TTC549 (cell line): ENCODE measurements around the gene MFNG.

Experiments used
- FAIRE-seq: peaks from 2 replicates; lab custom pipeline; 2012; peaks lifted over from hg19 to GRCh38; lab: Jason Lieb, UNC

MFNG gene

DNA sequence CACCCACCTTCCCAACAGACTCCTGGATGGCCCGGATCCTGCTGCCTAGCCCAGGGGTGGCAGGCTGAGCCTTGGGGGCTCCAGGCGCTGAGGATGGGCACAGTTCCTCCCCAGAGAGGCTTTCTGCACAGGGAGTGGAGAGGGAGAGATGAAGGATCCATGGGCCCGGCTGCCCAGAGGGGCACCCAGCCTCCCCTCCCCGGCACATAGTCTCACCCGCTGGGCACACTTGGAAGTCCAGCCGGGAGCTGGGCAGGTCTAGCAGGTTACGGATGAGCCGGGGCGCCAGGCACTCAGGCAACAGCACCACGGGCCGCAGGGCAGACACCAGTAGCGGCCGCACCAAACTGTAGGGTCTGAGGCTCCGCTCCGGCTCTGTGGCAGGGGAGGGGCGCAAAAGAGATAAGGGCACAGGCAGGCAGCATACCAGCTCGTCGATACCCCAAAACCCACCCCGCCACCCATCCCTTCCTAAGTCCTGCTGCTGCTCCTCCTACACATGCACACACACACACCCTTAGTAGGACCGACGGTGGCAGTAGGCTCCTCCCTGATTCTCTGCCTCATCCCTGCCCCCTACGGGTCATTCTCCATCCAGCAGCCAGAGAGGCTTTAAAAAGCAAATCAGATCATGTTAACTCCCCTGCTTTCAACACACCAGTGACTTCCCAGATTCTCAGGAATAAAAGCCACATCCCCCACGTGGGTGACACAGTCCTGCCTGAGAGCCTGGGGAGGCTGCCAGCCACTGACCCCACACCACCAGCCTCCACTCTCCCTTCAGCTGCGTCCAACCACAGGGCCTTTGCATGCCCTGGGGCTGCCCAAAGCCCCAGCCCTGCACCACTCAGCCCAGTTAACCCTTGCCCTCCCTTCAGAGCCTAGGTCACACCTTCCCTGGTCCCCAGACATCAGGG, 6.5 kb upstream of the MFNG start:
- no peak for FAIRE-seq

DNA sequence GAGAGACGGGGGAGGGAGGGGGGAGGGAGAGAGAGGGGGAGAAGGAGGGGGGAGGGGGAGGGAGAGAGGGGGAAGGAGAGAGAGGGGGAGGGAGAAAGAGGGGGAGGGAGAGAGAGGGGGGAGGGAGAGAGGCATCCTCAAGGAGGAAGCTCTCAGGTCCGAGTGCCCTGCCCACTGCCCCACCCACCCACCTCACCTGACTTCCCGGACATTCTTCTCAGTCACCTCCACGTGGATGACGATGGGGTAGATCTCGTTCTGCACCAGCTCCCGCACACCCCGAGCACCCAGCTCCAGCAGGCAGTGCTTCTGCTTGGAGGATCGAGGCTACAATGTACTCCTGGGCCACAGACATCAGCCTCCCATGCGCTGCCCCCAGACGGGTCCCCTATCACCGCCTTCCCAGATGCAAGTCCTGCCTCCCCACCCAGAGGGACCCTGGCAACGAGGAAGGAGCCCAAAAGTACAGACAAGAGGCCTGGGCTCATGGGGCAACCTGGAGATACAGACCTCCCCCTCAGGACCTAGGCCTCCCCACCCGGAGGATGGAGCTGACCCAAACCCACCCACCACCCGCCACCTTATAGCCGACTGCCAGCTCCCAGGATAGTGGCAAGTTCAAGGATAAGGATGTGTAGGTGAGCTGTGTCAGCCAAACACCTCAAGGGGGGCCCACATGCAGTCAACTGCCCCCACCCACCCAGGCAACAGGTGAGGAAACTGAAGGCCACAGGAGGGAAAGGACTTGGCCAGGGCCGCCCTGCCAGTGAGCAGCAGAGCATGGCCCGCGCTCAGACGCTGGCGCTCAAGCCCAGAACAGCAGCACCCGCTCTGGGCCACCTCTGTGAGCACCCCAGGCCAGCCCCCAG, 5.6 kb upstream of the MFNG start:
- FAIRE-seq: no peak

DNA sequence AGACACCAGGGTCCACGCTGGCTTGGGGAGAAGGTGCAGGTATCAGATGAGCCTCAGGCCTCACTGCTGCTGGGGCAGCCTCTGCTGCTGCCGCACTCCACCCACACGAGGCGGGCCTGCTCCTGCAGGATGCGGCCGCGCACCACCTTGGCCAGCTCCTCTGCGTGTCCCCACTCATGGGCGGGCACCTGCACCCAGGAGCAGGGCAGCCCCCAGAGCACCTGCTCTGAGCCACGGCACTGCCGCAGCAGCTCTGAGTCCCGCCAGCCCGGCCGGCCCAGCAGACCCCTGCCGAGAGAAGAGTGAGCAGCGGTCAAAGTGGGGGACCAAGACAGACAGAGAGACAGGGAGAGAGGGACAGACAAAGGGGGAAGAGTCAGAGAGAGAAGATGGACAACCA, 4.9 kb upstream of the MFNG start:
- FAIRE-seq: no peak

DNA sequence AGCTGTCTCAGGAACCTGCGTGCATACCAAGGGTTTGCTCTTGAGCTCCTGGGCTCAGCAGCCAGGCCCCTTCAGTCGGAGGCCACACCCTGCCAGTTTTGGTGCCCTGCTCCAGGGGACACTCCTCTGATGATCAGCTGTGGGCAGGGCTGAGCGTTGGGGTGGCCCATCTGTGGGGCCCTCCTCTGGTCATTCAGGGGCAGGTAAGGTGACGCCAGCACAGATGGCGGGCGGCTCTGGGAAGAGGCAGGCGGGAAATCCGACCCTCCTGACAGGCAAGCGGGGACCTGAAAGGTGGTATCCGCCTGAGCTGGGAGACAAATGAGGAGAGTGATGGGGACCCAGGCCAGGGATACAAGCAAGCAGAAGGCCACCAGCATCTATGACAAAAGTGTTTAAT, 3.8 kb upstream of the MFNG start:
- FAIRE-seq: no peak

DNA sequence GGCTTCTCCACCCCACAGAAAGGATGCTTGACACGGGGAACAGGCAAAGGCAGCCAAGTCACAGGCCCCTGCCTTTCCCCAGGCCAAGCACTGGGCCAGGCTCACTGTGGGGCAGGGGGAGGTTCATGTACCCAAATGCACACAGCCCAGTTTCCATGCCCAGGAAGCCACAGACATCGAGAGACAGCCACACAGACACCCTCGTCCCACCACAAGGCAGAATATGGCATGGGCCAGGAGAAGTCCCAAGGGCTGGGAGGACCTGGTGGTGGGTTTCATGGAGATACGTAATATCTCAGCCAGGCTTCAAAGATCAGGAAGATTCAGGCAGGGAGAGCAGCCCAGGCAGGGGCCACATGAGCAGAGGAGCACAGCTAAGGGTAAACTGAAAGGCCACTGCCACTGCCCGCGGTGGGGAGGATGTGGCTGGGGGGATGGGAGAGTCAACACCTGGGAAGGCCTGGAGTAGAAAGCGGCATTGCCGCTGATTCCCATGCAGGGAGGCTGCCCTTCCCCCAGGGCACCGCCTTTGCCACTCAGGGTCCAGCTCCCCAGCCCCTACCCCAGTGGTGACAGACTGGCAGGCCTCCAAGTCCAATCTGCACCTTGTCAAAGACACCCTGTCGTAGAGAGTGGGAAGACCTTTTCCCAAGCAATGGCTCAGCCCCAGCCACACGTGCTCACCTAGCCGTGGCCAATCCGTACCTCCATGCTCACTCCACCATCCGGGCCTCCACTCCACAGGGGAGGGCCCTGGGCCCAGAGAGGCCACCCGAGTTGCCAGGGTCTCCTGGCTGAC, 2.4 kb upstream of the MFNG start:
- FAIRE-seq: no peak

DNA sequence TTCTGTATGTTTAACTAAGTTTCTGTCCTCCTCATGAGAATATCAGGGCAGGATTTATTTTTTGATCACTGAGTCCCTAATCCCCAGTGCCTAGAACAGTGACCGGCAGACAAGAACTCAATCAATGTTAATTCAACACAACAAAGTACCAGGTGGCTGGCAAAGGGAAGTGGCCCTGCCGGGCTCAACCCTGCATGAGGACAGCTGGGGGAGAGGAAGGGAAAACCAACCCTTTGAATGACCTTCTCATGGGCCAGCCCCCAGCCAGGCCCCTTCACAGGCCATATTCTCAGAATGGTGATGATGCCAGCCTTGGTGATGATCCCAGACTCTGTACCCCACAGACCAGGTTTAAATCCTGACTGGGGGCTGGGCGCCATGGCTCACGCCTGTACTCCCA, 1.4 kb upstream of the MFNG start:
- FAIRE-seq: no peak

DNA sequence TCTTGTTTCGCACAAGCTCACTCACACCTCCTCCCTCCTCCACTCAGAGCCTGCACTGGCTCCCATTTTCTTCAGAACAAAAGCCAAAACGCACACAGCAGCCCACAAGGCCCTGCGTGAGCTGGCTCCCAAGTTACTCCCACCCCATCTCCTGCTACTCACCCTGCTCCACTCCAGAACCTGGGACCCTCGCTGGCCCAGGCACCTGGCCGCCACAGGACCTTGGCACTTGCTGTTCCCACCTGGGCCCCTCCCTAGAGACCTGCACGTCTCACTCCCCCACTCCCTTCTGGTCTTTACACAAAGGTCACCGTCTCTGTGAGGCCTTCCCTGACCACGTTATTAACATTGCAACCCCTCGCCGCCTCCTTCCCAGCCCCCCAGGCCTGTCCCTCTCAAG, 945 bp upstream of the MFNG start:
- FAIRE-seq: no peak

DNA sequence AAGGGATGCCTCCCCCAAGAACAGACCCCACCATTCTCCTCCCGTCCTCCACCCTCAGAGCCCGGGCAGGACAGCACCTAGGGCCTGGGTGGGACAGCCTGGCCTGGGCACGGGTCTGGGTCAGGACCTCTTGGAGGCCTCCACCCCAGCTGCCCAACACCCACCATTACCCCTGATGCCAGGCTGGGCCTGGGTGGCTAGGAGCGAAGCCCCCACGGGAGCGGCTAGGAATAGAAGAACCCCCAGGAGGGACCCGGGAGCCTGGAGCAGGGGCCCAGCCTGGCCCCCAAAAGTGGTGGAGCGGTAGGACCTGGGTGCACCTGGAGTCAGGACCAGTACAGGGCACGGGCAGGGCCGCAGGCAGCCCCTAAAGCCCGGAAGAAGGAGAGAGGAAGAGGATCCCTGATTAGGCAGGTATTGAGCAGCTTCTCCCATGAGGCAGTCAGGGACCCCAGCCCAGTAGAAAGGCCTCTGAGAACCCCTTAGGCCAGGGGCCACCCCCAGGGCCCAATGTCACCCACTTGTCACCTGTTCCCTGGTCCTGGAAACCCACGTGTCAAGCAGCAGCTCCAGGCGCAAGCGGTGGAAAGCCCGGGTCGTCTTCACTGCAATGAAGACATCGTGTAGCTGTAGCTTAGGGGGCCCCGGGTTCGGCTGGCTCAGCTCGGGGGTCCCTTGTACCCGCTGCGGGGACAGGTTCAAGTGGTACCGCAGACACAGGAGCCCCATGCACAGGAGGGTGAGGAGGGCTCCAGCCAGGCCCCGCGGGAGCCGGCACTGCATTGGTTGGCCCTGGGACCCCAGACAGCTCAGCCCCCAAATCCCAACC, 575 bp downstream of the MFNG start:
- no peak for FAIRE-seq

DNA sequence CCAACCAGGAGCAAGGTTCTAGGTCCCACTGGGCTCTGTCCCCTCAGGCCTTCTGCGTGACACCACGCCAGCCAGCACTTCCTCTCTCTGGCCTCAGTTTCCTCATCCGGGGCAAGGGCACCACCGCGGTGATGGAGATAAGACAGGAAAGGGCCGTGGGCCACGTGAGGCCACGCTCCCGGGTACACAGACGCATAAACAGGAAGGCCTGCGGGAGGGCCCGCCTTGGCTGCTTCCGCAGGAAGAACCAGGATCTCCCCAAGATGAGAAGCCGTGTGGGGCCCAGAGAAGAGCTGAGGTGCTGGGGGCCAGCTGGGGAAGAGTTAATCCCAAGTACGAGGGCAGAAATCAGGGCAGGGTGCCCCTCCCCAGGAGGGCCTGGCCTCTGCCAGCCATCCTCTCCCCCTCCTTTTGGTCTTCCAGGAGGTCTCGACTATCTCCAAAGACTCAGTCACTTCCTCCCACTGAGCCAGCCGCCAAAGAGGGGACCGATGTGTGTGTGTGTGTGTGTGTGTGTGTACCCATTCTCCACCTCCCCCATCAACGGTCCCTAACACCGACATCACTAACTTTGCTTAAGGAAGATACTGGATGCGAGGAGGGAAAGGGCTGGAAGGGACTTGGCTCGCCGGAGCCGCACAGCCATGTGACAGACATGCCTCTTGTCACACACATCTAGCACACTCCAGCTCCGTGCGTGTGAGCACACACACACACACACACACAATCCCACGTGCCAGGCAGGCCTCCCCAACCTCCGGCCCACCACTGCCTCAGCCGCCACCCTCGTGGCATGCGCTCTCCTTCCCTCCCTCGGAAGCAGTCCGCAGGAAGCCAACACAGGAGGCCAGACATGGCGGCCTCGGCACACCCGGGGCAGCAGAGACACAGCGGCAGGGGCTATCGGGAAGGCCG, 1.4 kb downstream of the MFNG start:
- no peak for FAIRE-seq

DNA sequence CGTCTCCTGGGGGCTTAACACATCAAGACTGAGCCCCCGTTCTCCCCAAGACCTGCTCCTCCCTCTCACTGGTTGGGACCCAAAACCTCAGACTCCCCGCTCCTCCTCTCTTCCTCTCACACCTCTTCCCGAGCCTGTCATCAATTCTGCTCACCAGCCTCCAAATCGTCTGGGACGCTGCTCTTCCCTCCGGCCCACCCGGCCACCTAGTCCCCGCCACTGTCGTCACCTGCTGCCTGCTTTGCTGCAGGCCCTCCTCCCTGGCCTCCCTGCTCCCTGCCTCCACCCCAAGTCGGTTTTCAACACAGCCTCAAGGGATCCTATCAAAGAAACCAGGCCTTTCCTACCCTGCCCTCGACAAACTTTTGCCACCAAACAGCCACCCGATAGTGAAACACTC, 3.1 kb downstream of the MFNG start:
- no peak for FAIRE-seq

DNA sequence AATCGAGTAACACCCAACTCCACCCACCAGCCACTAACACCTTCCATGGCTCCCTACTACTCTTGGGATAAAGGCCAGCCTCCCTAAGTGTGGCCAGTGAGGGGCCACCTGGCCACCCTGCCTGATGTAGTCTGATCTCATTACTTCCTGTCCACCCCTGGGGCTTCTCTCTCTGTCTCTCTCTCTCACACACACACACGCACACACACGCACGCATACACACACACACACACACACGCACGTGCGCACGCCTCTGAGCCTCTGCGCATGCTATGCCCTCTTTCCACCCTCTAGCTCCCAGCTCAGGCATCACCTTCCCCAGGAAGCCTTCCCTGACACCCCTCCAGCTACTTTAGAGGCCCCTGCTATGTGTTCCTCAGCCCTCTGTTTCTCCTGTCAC, 3.9 kb downstream of the MFNG start:
- FAIRE-seq: no peak

DNA sequence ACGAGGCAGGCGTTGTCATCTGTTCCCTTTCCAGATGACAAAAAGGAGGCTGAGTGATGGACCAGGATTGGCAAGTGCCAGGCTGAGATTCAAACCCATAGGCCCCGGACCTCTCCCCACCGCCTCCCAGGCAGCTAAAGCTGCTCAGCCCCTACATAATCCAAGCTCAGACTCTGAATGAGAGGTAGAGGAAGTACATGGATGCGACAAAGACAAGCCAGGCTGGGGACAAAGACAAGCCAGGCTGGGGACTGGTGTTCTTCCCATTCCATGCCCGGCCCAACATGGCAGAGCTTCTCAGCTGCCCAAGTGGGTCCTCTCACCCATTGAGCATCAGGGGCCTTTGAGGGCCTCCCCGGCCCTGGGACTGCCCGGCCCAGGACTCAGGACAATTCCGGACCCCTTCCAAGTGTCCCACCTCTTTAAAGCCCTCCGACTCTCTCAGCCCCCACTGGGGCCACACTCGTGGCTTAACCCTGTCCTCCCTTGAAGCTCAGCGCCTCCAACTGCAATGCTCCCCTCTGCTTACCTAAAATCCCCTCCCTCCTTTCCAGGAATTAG, 4.8 kb downstream of the MFNG start:
- FAIRE-seq: no peak

DNA sequence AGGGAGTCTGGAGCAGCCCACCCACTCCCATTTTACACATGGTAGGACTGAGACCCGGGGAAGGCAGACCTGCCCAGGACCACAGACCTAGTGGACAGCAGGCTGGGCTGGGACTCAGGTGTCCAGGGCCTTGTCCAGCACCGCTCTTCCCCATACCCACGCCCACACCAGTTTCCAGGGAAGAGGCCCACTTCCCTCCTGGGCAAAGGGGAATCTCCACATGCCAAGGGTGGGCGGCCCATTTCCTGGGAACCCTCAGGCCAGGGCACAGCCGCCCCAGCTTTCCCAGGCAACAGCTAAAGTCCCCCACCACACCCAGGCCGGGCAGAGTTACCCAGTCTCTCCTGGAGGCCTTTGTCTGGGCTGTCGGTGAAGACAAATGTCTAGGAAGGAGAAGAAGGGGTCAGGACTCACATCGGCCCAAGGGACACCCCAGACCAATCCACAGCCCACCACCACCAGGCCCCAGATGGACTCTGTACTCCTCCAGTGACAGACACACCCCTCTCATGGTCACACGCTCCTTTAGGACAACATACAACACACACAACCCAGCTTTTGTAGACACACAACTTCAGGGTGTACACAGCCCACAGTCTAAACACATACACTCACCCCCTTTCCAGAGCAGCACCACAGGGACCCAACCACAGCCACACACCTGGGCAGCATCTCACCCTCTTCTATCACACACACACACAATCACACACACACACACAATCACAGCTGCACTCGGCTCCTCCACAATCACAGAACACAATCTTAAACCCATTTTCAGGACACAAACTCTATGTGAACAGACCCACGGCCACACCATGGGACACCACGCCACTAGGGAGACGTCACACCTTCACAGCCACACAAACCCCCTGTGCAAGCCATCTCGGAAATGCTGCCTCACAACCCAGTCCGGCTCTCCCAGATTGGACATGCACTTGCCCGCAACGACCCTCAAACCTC, 5.5 kb downstream of the MFNG start:
- FAIRE-seq: no peak

DNA sequence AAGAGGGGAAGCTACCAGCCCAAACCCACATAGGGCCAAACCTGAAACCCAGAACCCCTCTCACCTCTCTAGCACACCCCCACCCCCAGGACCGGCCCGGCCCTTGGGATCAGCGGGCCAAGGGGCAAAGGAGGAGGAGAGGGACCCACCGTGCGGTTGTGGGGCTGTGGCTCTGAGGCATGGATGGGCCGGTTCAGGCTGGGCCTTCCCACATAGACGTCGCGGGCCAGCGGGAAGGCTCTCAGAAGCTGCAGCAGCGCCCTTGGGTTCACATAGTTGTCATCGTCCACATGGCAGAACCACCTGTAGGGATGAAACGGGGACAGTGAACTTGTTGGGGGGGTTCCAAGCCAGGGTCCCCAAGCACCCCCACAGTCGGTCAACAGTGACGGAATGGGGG, 7.0 kb downstream of the MFNG start:
- no peak for FAIRE-seq

DNA sequence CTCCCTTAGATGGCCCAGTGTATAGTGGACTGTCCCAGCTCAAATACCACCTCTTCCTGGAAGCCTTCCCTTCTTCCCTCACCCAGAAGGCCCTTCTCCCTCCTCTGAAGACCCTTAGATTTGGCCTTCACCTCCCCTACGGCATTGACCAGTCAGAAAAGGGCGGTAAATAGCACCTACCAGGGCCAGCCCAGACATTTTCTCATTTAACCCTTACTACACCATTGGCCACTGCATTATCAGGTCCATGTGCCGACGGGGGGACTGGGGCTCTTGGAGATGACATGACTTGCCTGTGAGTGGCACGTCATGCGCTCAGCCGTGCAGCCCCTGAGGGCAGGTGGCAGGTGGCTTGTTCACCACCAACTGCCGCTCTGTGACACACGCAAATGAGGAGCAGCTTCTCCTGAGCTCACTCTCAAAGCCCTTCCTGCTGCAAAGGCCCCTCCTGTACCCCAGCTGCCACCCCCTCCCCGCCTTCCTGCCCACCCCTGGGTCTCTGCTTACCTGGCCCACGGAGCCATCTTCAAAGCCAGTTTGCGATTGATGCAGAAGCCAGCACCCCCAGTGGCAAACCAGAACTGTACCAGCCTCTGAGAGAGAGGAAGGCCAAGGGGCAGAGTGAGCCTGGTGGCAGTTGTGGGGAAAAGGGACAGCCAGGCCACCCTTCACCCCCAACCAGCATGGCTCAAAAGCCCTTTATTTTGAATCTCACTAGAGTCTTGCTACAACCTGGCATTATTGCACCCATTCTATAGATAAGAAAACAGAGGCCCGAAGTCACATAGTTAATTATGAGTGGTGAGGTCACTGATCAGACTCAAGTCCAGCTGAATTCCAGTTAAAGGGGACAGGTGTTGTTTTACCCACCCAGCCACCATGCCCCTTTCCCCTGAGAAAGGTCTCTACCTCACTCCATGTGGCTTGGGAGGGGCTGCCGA, 9.5 kb downstream of the MFNG start:
- no peak for FAIRE-seq

DNA sequence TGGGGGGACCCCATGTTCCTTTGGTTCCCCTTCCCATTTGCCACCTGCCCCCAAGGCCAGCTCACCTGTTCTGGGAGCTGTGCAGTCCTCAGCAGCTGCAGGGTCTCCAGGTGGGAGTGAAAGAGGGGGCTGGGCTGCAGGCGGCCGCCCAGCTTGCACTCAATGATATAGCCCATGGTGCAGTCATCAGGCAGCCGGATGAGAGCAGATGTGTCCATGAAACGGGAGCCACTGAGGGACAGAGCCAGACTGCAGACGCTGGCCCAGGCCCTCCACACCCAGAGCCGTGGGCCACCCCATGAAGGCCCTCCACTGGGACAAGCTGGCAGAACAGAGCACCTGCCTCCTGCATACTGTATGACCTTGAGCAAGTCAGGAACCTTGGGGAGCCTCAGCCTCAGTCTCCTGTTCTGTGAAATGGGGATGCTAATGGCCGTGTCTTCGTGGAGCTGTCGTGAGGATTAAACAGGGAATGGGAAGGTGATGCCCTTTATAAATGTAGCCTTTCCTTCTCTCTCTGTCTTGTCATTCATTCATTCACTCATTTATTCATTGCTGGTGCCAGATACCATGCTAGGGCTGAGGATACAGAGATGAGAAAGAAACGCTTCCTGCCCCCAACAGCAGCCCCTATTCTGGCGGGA, 11.6 kb downstream of the MFNG start:
- FAIRE-seq: no peak

DNA sequence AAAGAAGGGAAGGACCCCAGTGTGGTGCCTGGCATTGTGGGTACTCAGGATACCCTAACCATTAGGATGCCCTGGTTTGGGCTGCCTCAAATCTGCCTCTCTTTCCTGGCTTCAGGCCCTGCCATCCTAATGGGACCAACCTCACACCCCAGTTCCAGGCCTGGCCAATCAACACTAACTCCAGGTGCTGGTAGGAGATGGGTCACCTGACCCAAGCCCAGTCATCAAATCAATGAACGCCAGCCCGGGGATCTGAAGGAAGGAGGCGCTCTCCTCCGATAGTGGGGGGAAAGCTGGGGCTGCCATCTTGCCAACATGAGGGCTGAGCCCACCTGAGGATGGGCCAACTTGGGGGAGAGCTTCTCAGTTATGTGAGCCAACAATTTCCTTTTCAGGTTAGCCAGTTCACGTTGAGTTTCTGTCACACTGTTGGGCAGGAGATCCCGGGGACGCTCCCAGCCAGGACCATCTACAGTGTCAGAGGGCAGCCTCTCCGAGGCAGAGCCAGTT, 12.7 kb downstream of the MFNG start:
- FAIRE-seq: no peak
